Measurements from ENCODE around the gene TMEM41A.

DNA sequence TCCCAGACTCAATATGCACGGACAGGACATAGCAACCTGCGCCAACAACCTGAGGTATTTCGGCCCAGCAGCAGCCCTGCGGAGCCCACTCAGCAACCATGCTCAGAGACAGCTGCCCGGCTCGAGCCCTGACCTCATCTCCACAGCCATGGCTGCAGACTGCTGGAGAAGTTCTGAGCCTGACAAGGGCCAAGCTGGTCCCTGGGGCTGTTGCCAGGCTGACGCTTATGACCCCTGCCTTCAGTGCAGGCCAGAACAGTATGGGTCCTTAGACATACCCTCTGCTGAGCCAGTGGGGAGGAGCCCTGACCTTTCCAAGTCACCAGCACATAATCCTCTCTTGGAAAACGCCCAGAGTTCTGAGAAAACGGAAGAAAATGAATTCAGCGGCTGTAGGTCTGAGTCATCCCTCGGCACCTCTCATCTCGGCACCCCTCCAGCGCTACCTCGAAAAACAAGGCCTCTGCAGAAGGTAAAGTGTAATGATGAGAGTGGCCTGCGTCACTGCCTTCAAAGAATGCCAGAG is 25.5 kb downstream of the TMEM41A start:
- no peak for TF ChIP-seq GATA2 (IDR thresholded peaks at IDR 0.05; ENCODE audit: low read depth, low read length)
- no peak for TF ChIP-seq GATA3 (IDR thresholded peaks at IDR 0.05; ENCODE audit: low read depth, low read length)

Measured in SH-SY5Y (cell line).